Left lung (tissue), 10 donors: Measurements from ENCODE around the gene PRDM5. TPM values are rescaled to one million over a fixed set of nuclear protein-coding genes. Genes with fewer than 3 reads are reported as not detected.

Experiments used
- ATAC-seq: fragments of 200-7000 bp; cut with Tn5 transposase; one replicate; pipeline ENCODE4 v1.9.1; 2020; ENCODE audit warnings: moderate library complexity
- DNase-seq, 4 donors: peaks; one replicate each; pipeline ENCODE4 v3.0.0-alpha.2; 2013 to 2020
- H3K27ac ChIP-seq, 2 donors: fragments of 200-600 bp; sonication (generic) in 1 of 2; one replicate each; pipeline versions ENCODE4 v1.5.0 to v1.8.0; 2020 to 2021
- H3K27me3 ChIP-seq, 2 donors: fragments of 200-600 bp; sonication (generic) in 1 of 2; one replicate each; pipeline versions ENCODE4 v1.5.0 to v1.8.0; 2020 to 2021
- H3K36me3 ChIP-seq, 2 donors: fragments of 200-600 bp; sonication (generic) in 1 of 2; one replicate each; pipeline versions ENCODE4 v1.5.0 to v1.8.0; 2020 to 2021
- H3K4me1 ChIP-seq, 2 donors: fragments of 200-600 bp; one replicate each; pipeline ENCODE4 v1.8.0; 2021
- H3K4me3 ChIP-seq, 2 donors: fragments of 200-600 bp; sonication (generic) in 1 of 2; one replicate each; pipeline versions ENCODE4 v1.5.0 to v1.8.0; 2020 to 2021; ENCODE audit warnings: mild to moderate bottlenecking in 1 of 2
- H3K9me3 ChIP-seq, 2 donors: fragments of 200-600 bp; sonication (generic) in 1 of 2; one replicate each; pipeline versions ENCODE4 v1.5.0 to v1.8.0; 2020 to 2021
- intact Hi-C, 2 donors: fragments of 100-400 bp; cut with DNase I; formaldehyde crosslinking; loops; one replicate each; pipeline versions ENCODE4 v1.11.2 to v1.14.2; 2022
- polyA plus RNA-seq, 6 donors: library from polyadenylated mRNA; unstranded; fragments of 120-200 nt; gene quantifications; one replicate each; pipeline ENCODE4 v1.2.1, GENCODE V29; 2013; ENCODE audit not compliant: insufficient read length in 6 of 6
- total RNA-seq, 2 donors: library from RNA; stranded (reverse); fragmentation: NEBNext Ultra II Directional; extraction: Animal tissue kit (Norgen Biotek cat#: 25700); gene quantifications; one replicate each; pipeline ENCODE4 v1.2.1, GENCODE V29; 2021
- TF ChIP-seq, protein P1 (sequence below), 2 donors: fragments of 200-600 bp; sonication (generic) in 1 of 2; IDR thresholded peaks; one replicate each; pipeline versions ENCODE4 v1.5.0 to v1.8.0; 2021; ENCODE audit warnings: antibody characterized with exemption in 2 of 2
- donor health status: DM: no; HTN: yes; CAD: no.
- donor health status: DM: no; HTN: no; CAD: no.

The PRDM5 gene
- total and polyA plus RNA-seq, 8 donors: 12.1 to 35.1 (median 30.3) TPM

DNA sequence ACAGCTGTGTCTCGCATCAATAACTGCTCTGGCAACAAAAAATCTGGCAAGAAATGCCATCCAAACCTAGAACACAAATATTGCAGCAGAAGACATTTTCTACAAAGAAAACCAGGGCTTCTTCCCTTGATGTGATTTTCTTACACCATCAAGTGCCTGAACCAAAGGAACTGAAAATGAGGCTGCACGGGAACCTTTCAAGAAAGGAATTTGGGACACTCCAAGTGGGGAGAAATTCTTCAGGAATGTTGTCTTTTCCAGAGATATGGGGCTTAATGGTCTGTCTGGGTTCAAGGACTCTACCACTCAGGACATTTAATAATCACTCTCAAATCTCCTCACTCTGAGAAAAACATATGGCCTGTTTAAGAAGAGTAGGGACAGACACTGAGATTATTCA lies 57.6 kb downstream of the PRDM5 start:
- Histone ChIP-seq H3K27me3 (no peaks in the 10 kb centered on the region), H3K4me3 (no peak overlapping the region), H3K4me1 (peaks cover 0 to 9% of the 10 kb centered on the region in 2 donors), H3K36me3 (no peaks in the 10 kb centered on the region), H3K9me3 (no peaks in the 10 kb centered on the region), H3K27ac (no peak overlapping the region)
- TF ChIP-seq, protein P1, sequence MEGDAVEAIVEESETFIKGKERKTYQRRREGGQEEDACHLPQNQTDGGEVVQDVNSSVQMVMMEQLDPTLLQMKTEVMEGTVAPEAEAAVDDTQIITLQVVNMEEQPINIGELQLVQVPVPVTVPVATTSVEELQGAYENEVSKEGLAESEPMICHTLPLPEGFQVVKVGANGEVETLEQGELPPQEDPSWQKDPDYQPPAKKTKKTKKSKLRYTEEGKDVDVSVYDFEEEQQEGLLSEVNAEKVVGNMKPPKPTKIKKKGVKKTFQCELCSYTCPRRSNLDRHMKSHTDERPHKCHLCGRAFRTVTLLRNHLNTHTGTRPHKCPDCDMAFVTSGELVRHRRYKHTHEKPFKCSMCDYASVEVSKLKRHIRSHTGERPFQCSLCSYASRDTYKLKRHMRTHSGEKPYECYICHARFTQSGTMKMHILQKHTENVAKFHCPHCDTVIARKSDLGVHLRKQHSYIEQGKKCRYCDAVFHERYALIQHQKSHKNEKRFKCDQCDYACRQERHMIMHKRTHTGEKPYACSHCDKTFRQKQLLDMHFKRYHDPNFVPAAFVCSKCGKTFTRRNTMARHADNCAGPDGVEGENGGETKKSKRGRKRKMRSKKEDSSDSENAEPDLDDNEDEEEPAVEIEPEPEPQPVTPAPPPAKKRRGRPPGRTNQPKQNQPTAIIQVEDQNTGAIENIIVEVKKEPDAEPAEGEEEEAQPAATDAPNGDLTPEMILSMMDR (IDR thresholded peaks at IDR 0.05): no peak
- ATAC-seq: no peak
- no peak for DNase-seq
- intact Hi-C loops: no loop called here

GRCh38 chr4:120862432-120862831 lies 60.1 kb downstream of the PRDM5 start:
- H3K4me3 ChIP-seq: no peak overlapping the region
- ATAC-seq (no peak), DNase-seq (no peak)
- H3K36me3 ChIP-seq: no peaks in the 10 kb centered on the region
- intact Hi-C loops: no loop called here
- no peak overlapping the region for H3K27ac ChIP-seq
- TF ChIP-seq, protein P1 (IDR thresholded peaks at IDR 0.05): no peak
- no peaks in the 10 kb centered on the region for H3K27me3 ChIP-seq
- H3K9me3 ChIP-seq: no peaks in the 10 kb centered on the region
- H3K4me1 ChIP-seq: no peaks in the 10 kb centered on the region

DNA sequence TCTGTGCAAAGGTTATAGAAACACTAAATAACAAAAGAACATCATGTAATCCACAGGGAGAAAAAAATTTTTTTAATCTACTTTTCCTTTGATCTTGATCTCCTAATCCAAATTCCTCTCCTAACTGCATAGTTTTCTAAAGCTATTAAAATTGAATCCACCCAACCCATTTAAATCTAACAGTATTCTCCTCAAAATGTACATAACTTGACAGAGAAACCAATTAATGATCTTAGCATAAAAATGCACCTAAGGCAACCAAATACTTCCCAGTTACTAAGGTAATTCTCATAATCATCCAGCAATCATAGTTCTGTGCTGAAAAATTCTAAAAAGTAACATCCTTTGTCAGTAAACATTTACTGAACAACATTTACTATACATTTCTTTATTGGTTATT lies 60.7 kb downstream of the PRDM5 start:
- Histone ChIP-seq H3K9me3 (no peaks in the 10 kb centered on the region), H3K4me3 (no peak overlapping the region), H3K4me1 (no peaks in the 10 kb centered on the region), H3K27me3 (no peaks in the 10 kb centered on the region), H3K36me3 (no peaks in the 10 kb centered on the region), H3K27ac (no peak overlapping the region)
- DNase-seq: no peak
- TF ChIP-seq, protein P1 (IDR thresholded peaks at IDR 0.05): no peak
- no peak for ATAC-seq
- intact Hi-C loops: no loop called here

- H3K27me3 ChIP-seq: no peaks in the 10 kb centered on the region
- no peak for ATAC-seq
Observed at GRCh38 chr4:120858776-120859175, 63.8 kb downstream of the PRDM5 start.

GRCh38 chr4:120857312-120857711 lies 65.2 kb downstream of the PRDM5 start:
- Histone ChIP-seq H3K9me3 (no peaks in the 10 kb centered on the region), H3K4me3 (no peak overlapping the region), H3K27me3 (no peaks in the 10 kb centered on the region), H3K36me3 (no peaks in the 10 kb centered on the region), H3K4me1 (no peaks in the 10 kb centered on the region), H3K27ac (no peak overlapping the region)
- ATAC-seq (no peak), DNase-seq (no peak)
- TF ChIP-seq, protein P1 (IDR thresholded peaks at IDR 0.05): no peak
- intact Hi-C loops: no loop called here

More at GRCh38 chr4:120858776-120859175, 63.8 kb downstream of the PRDM5 start:
- no peak overlapping the region for H3K4me3 ChIP-seq
- no peaks in the 10 kb centered on the region for H3K4me1 ChIP-seq
- no peaks in the 10 kb centered on the region for H3K9me3 ChIP-seq
- H3K27ac ChIP-seq: no peak overlapping the region
- intact Hi-C loops: no loop called here
- no peaks in the 10 kb centered on the region for H3K36me3 ChIP-seq
- TF ChIP-seq, protein P1 (IDR thresholded peaks at IDR 0.05): no peak
- DNase-seq: no peak
